ENCODE measurements around the gene CUX1. TPM values are rescaled to one million over a fixed set of nuclear protein-coding genes. Genes with fewer than 3 reads are reported as not detected.

Gene CUX1
- total and polyA plus RNA-seq, 2 of the 13 experiments (the other 11 are each of a cell fraction or from before 2014, with no cell fraction given), result 13.7 to 14.9 TPM

GRCh38 chr7:101814081-101814990 lies 3.1 kb upstream of the CUX1 start (continued):
- TF ChIP-seq, protein P1, sequence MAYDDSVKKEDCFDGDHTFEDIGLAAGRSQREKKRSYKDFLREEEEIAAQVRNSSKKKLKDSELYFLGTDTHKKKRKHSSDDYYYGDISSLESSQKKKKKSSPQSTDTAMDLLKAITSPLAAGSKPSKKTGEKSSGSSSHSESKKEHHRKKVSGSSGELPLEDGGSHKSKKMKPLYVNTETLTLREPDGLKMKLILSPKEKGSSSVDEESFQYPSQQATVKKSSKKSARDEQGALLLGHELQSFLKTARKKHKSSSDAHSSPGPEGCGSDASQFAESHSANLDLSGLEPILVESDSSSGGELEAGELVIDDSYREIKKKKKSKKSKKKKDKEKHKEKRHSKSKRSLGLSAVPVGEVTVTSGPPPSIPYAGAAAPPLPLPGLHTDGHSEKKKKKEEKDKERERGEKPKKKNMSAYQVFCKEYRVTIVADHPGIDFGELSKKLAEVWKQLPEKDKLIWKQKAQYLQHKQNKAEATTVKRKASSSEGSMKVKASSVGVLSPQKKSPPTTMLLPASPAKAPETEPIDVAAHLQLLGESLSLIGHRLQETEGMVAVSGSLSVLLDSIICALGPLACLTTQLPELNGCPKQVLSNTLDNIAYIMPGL (CRISPR knock-in tag; IDR thresholded peaks at IDR 0.05; ENCODE audit: borderline replicate concordance in 1 of 2, low read depth in 1 of 2), result peak in 1 of 2 experiments; percentile 29; a peak in 1 of 4 replicates
- TF ChIP-seq ZNF776 (CRISPR knock-in tag; IDR thresholded peaks at IDR 0.05), result peak; percentile 30; the same call in 1 of the 2 replicates
- 0 out of 2 replicates have a peak, but pooled peaks have one; percentile 49 for TF ChIP-seq ZNF235 (CRISPR knock-in tag; IDR thresholded peaks at IDR 0.05; ENCODE audit: borderline replicate concordance)
- TF ChIP-seq BATF2 (CRISPR knock-in tag; IDR thresholded peaks at IDR 0.05), result peak; percentile 77; the same call in 1 of the 2 replicates
- TF ChIP-seq ZNF841 (CRISPR knock-in tag; IDR thresholded peaks at IDR 0.05; ENCODE audit: borderline replicate concordance), result 0 out of 2 replicates have a peak, but pooled peaks have one; percentile 40
- TF ChIP-seq CC2D1A (CRISPR knock-in tag; IDR thresholded peaks at IDR 0.05), result no peak
- TF ChIP-seq KAT2B (IDR thresholded peaks at IDR 0.05; ENCODE audit: borderline replicate concordance, low read depth, low read length), result no peak
- TF ChIP-seq, protein P2, sequence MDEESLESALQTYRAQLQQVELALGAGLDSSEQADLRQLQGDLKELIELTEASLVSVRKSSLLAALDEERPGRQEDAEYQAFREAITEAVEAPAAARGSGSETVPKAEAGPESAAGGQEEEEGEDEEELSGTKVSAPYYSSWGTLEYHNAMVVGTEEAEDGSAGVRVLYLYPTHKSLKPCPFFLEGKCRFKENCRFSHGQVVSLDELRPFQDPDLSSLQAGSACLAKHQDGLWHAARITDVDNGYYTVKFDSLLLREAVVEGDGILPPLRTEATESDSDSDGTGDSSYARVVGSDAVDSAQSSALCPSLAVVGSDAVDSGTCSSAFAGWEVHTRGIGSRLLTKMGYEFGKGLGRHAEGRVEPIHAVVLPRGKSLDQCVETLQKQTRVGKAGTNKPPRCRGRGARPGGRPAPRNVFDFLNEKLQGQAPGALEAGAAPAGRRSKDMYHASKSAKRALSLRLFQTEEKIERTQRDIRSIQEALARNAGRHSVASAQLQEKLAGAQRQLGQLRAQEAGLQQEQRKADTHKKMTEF (CRISPR knock-in tag; IDR thresholded peaks at IDR 0.05), result no peak
- TF ChIP-seq FOXO4 (CRISPR knock-in tag; conservative IDR thresholded peaks at IDR 0.05), result no peak
- TF ChIP-seq ZNF501 (CRISPR knock-in tag; IDR thresholded peaks at IDR 0.05), result peak; percentile 13; the same call in 1 of the 2 replicates
- no peak for TF ChIP-seq POLR2A (IDR thresholded peaks at IDR 0.05; ENCODE audit: insufficient read depth in 1 of 2, low read depth in 2 of 2, low read length in 2 of 2)
- no peak for TF ChIP-seq ZNF605 (CRISPR knock-in tag; IDR thresholded peaks at IDR 0.05)
- no peak for TF ChIP-seq ZNF12 (CRISPR knock-in tag; IDR thresholded peaks at IDR 0.05)
- TF ChIP-seq, protein P3, sequence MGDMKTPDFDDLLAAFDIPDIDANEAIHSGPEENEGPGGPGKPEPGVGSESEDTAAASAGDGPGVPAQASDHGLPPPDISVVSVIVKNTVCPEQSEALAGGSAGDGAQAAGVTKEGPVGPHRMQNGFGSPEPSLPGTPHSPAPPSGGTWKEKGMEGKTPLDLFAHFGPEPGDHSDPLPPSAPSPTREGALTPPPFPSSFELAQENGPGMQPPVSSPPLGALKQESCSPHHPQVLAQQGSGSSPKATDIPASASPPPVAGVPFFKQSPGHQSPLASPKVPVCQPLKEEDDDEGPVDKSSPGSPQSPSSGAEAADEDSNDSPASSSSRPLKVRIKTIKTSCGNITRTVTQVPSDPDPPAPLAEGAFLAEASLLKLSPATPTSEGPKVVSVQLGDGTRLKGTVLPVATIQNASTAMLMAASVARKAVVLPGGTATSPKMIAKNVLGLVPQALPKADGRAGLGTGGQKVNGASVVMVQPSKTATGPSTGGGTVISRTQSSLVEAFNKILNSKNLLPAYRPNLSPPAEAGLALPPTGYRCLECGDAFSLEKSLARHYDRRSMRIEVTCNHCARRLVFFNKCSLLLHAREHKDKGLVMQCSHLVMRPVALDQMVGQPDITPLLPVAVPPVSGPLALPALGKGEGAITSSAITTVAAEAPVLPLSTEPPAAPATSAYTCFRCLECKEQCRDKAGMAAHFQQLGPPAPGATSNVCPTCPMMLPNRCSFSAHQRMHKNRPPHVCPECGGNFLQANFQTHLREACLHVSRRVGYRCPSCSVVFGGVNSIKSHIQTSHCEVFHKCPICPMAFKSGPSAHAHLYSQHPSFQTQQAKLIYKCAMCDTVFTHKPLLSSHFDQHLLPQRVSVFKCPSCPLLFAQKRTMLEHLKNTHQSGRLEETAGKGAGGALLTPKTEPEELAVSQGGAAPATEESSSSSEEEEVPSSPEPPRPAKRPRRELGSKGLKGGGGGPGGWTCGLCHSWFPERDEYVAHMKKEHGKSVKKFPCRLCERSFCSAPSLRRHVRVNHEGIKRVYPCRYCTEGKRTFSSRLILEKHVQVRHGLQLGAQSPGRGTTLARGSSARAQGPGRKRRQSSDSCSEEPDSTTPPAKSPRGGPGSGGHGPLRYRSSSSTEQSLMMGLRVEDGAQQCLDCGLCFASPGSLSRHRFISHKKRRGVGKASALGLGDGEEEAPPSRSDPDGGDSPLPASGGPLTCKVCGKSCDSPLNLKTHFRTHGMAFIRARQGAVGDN (CRISPR knock-in tag; IDR thresholded peaks at IDR 0.05), result peak; percentile 78
- peak in 1 of 2 experiments; percentile 38; a peak in 1 of 4 replicates for TF ChIP-seq KLF16 (CRISPR knock-in tag; IDR thresholded peaks at IDR 0.05)
